ENCODE data around the gene ANKRD6.

ANKRD6 gene

GRCh38 chr6:89509777-89510281, 76.9 kb downstream of the ANKRD6 start:
- no peak for DNase-seq (ENCODE audit: low read depth in 2 of 2)

- no peak for DNase-seq (ENCODE audit: low read depth in 2 of 2)
These were observed 77.4 kb downstream of the ANKRD6 start for GRCh38 chr6:89510393-89510792.

- no peak for DNase-seq (ENCODE audit: low read depth in 2 of 2)
These were observed 85.6 kb downstream of the ANKRD6 start for GRCh38 chr6:89518352-89519055.

GRCh38 chr6:89520736-89521135, 87.8 kb downstream of the ANKRD6 start:
- no peak for DNase-seq (ENCODE audit: low read depth in 2 of 2)

- DNase-seq (ENCODE audit: low read depth in 2 of 2), result no peak
These were observed 89.8 kb downstream of the ANKRD6 start for GRCh38 chr6:89522778-89523177.

GRCh38 chr6:89525786-89526562, 93.0 kb downstream of the ANKRD6 start:
- no peak for DNase-seq (ENCODE audit: low read depth in 2 of 2)

GRCh38 chr6:89526563-89526869, 93.6 kb downstream of the ANKRD6 start:
- no peak for DNase-seq (ENCODE audit: low read depth in 2 of 2)

- no peak for DNase-seq (ENCODE audit: low read depth in 2 of 2)
These were observed 94.7 kb downstream of the ANKRD6 start for GRCh38 chr6:89527634-89528033.

- no peak for DNase-seq (ENCODE audit: low read depth in 2 of 2)
These were observed 95.9 kb downstream of the ANKRD6 start for GRCh38 chr6:89528866-89529265.

- DNase-seq (ENCODE audit: low read depth in 2 of 2), result no peak
These were observed 98.0 kb downstream of the ANKRD6 start for GRCh38 chr6:89530982-89531381.

- DNase-seq (ENCODE audit: low read depth in 2 of 2), result no peak
These were observed 103.3 kb downstream of the ANKRD6 start for GRCh38 chr6:89536231-89536630.

GRCh38 chr6:89539779-89540178, 106.8 kb downstream of the ANKRD6 start:
- no peak for DNase-seq (ENCODE audit: low read depth in 2 of 2)

GRCh38 chr6:89542081-89542857, 109.3 kb downstream of the ANKRD6 start:
- no peak for DNase-seq (ENCODE audit: low read depth in 2 of 2)

- no peak for DNase-seq (ENCODE audit: low read depth in 2 of 2)
These were observed 109.9 kb downstream of the ANKRD6 start for GRCh38 chr6:89542866-89543265.

- no peak for DNase-seq (ENCODE audit: low read depth in 2 of 2)
These were observed 114.3 kb downstream of the ANKRD6 start for GRCh38 chr6:89547281-89547680.

GRCh38 chr6:89553431-89553830, 120.5 kb downstream of the ANKRD6 start:
- no peak for DNase-seq (ENCODE audit: low read depth in 2 of 2)

GRCh38 chr6:89554106-89554505, 121.2 kb downstream of the ANKRD6 start:
- DNase-seq (ENCODE audit: low read depth in 2 of 2), result no peak

GRCh38 chr6:89555031-89555430, 122.1 kb downstream of the ANKRD6 start:
- no peak for DNase-seq (ENCODE audit: low read depth in 2 of 2)

- no peak for DNase-seq (ENCODE audit: low read depth in 2 of 2)
These were observed 122.9 kb downstream of the ANKRD6 start for GRCh38 chr6:89555806-89556205.

- DNase-seq (ENCODE audit: low read depth in 2 of 2), result no peak
These were observed 126.5 kb downstream of the ANKRD6 start for GRCh38 chr6:89559487-89559886.

- no peak for DNase-seq (ENCODE audit: low read depth in 2 of 2)
These were observed 129.4 kb downstream of the ANKRD6 start for GRCh38 chr6:89562093-89562973.

- DNase-seq (ENCODE audit: low read depth in 2 of 2), result no peak
These were observed 130.9 kb downstream of the ANKRD6 start for GRCh38 chr6:89563866-89564265.
